Glomerular visceral epithelial cell (primary cell): ENCODE data around the gene SCN8A.
"Not testable (repeated sequence)": the region's sequence is repeated elsewhere in the genome, so short reads cannot be mapped to it uniquely, and the experiment has no call there.

Experiments
- DNase-seq: peaks from one replicate; pipeline ENCODE4 v3.0.0-alpha.2; 2016; ENCODE audit errors: extremely low spot score

The SCN8A gene

DNA sequence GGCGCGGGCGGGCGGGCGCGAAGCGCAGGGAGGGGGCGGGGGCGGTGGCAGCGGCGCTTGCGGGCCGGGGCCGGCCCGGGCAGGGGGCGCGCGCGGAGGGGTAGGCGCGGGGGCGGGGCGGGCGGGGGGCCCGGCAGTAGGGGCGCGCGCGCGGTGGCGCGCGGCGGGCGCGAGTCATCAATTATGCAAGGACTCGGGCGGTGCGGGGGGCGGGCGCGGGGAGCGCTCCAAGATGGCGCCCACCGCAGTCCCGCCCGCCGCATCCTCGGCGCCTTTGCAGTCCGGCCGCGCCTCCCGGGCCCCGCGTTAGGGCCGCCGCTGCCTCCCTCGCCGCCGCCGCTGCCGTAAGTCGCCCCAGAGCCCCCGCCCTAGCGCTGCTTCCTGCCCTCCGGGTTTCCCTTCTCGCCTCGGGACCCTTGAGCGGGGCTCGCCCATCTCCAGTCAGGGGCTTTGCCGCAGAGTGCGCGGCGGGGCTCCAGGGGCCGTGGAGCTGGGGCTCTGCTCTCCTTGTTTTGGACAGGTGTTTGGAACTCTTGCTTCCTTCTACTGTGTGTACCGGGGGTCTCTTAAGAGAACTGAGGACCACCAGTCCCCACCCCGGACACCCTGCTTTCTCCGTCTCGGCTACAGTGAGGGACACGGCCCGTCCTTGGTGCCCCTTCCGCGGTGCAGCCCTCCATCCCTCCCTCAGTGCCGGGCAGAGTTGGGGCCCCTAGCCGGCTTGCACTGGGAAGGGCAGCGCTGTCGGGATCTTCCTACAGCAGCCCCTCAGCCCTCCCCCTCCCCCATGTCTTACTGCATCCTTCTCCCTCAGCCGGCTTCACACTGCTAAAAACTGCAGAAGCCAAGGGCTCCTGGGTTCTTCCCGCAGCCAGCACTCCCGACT lies at the start of gene SCN8A:
Gene SCN8A (plus strand): TSS at position 218 of the 886 bp plus-strand sequence. CDS start 71,585 bp downstream, outside the sequence.
- peak; percentile 70 for DNase-seq

DNA sequence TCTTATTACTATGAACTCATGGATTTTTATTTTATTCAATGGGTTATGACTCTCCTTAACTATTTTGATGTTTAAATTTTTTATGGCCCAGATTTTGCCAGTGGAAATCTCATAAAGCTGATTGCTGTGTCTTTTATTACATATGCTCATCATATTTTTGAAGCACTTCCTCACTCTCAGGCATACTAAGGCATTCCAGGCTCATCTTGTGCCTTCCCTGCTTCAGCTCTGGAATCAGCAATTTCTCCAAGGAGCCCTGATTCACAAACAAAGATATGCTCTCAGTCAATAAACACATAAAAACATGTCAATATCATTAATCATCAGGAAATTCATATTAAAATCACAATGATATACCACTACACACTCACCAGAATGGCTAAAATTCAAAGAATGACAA lies 44.9 kb upstream of the SCN8A start:
- DNase-seq, result no peak

DNA sequence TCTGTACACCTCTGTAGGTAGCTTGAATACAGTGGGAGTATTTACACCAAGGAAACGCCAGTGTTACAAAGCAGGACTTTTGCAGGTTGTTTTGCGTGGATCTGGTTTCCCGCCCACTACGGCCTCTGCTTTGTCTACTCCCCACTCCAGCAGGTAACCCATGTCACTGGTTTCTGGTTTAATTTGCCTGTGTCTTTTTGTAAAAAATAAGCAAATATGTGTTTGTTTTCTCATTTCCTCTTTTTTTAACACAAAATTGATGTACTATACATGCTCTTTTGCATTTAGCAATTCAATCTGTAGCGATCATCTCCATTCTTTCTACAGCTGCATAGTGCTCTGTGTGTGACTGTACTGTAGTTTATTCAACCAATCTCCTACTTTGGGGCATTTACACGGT lies 43.4 kb upstream of the SCN8A start:
- no peak for DNase-seq

DNA sequence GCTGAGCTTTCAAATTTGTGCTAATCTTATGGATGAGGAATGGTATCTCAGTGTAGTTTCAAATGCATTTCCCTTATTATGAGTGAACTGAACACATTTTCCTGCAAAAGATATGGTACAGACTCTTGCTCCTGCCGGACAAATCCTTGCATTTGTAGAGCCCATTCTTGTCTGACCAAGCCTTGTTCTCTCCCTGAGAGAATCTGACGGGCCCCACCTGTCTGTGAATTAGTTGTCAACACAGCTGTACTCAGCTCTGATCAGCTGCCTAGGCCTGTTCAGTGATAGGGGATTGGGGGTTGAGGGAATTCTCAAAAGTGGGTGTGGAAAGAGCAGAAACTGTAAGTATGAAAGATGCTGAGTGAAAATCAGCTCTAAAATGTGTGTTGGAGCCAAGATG lies 42.8 kb upstream of the SCN8A start:
- DNase-seq, result no peak

DNA sequence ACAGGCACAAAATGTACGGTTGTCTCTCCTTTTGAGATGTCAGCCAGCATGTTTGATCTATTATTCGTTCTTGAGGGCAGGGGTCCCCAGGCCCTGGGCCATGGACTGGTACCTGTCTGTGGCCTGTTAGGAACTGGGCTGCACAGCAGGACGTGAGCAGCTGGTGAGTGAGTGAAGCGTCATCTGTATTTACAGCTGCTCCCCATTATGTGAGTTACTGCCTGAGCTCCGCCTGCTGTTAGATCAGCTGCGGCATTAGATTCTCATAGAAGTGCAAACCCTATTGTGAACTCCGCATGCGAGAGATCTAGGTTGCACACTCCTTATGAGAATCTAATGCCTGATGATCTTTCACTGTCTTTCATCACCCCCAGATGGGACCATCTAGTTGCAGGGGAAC lies 41.4 kb upstream of the SCN8A start:
- no peak for DNase-seq

DNA sequence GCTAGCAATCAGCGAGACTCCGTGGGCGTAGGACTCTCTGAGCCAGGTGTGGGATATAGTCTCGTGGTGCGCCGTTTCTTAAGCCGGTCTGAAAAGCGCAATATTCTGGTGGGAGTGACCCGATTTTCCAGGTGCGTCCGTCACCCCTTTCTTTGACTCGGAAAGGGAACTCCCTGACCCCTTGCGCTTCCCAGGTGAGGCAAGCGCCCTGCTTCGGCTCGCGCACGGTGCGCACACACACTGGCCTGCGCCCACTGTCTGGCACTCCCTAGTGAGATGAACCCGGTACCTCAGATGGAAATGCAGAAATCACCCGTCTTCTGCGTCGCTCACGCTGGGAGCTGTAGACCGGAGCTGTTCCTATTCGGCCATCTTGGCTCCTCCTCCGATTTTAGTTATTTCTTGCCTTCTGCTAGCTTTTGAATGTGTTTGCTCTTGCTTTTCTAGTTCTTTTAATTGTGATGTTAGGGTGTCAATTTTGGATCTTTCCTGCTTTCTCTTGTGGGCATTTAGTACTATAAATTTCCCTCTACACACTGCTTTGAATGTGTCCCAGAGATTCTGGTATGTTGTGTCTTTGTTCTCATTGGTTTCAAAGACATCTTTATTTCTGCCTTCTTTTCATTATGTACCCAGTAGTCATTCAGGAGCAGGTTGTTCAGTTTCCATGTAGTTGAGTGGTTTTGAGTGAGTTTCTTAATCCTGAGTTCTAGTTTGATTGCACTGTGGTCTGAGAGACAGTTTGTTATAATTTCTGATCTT lies 22.6 kb upstream of the SCN8A start:
- DNase-seq, result not testable (repeated sequence)

DNA sequence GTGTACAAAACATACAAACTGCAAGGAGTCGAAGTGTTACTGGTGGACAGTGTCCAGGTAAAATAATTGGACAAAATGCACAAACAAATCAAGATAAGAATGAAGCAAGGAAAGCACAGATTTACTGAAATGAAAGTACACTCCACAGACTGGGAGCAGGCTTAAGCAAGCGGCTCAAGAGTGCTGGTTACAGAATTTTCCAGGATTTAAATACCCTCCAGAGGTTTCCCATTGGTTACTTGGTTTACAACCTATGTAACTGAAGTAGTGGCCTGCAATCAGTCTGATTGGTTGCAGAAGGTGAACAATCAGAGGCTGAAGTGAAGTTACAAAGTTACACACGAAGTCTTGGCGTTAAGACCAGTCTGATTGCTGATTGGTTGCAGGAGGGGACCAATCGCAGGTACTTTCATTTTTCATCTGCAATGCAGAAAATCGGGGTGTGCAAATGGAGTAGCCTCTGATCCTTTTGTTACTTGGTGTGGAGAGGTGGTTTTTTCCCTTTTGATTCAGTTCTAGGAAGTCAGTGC lies 11.6 kb upstream of the SCN8A start:
- DNase-seq, result no peak

DNA sequence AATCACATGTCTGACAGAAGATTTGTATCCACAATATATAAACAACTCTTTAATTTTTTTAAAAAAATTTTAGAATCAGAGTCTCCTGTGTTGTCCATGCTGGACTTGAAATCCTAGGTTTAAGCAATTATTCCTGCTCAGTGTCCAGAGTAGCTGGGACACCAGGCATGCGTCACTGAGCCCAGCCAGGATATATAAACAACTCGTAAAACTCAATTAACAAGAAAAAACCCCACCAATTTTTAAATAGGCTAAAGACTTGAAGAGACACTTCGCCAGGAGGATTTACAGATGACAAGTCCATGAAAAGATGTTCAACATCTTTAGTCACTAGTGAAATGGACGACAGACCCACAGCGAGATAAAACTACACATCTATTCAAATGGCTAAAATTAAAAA lies 2.0 kb upstream of the SCN8A start:
- DNase-seq, result no peak

DNA sequence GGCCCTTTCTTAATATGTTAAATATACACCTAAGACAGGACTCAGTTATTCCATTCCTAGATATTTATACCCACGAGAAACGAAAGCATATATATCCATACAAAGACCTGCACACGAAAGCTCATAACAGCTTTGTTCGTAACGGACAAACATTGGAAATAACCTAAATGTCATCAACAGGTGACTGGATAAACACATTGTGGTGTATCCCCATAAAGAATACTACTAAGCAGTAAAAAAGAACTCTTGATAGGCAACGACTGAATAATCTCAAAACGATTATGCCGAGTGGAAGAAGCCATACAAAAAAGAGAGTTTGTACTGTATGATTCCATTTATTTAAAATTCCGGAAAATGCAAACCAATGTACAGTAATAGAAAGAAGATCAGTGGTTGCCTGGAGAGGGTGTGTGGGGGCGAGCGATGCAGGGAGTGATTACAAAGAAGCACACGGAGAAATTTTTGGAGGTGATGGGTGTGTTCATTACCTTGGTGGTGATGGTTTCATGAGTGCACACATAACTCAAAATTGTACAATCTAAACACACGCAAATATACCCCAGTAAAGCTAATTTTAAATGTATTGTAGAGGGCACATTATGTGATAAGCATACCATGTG lies 1.4 kb upstream of the SCN8A start:
- DNase-seq, result no peak

DNA sequence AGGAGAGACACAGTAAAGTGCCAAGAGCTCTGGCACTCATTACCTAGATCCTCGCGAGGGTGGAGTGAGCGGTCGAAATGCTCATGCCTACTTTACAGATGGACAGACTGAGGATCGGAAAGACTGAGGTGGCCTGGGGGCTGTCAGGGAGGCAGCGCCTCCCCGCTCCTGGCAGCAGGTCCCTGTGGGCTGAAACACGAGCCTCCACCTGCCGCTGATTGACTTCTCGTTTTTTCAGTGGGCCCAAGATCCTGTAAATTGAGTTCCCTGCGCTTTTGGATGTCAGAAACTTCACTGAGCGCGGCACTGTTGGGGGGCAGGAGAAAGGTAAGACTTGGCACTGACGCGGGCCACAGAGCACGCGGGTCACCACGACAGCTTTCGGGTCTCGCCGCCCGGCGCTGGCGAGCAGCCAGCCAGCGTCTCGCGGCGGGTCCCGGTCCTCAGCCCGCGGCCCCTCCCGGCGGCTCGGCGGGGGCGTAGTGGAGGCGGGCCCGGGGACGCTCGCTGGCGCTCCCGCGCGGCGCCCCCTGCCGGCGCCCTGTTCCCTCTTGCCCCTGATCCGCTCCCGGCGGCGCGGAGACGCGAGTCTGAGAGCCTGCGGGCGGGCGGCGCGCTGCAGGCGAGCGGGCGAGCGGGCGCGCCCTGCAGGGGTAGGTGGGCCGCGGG lies 552 bp upstream of the SCN8A start:
- DNase-seq, result peak; percentile 83

DNA sequence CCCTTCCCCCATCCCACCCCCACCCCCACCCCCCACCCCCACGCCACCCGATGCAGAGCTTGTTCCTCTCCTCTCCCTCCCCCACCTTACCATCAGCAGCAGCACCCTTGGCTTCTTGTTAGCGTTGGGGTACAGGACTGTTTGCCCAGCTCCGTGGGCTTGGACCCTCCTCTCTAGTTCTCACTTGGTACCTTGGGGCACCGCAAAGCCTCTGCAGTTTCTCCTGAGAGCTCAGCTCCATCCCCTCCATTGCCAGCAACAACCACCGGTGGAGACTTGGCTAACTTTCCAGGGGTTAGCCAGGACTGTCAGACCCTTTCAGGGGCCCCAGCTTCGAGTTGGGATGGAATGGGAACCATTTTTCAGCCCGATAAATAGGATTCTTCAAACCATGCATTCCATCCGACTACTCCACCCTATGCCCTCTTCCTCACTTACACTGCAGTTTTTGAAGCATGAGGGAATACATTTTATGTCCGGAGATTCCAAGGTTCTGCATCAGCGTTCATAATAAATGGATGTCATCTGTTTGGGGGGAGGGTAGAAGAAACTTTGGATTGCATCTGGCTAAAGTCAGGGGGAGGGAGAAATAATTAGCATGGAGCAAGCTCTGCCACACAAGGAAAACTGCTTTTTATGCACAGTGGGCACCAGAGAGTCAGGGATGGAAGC lies 1.1 kb downstream of the SCN8A start:
- peak; percentile 52 for DNase-seq

DNA sequence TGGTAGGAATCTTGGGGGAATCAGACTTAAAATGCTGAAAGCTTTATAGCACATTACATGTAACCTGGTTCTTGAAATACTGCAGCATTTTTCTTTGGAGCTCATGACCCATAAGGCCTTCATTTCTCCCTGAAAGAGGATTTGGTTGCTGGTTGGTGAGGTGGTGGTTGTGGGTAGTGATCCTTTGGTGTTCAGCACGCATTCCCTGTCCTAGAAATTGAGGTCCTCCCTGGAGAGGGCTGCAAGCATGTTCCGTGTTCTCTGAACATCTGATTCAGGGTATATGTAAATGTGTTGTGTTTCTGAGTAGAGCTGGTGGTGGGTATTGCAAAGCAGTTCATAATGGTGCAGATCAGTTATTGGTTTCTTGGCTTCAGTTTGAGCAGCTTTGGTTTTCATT lies 2.0 kb downstream of the SCN8A start:
- no peak for DNase-seq

DNA sequence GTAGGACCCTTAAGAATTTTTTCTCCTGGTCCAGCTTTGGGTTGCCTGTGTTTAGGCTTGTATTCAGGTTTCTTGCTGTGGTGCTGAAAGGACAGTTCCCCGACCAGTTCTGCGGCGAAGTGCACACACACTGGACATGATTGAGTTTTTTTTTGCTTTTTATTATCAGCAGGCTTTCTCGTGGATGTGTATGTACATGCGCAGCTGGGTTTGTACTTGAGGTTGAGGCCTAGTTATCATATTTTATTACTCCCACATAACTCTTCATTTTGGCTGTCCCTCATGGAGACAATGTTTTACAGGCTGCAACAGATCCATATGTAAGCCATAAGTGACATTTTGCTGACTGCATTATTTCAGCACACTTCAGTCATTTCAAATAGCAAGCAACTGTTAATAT lies 2.5 kb downstream of the SCN8A start:
- peak; percentile 28 for DNase-seq

DNA sequence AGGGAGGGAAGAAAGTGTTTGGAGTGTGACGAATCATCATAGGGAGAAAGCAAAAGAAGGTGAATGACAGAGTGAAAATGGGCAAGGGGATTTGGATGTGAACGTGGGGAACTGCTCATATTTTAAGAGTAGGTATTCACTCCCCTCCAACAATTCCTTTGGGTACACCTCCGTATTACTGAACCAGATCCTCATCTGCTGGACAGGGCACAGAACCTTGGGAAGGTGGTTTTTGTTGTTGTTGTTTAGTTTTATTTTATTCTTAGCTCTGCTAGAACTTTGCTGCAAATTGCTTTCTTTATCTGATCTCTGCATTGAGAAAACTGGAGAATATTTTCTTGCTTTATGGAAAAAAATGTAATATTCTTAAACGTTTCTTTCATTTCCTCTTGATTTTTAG lies 7.1 kb downstream of the SCN8A start:
- DNase-seq, result no peak

DNA sequence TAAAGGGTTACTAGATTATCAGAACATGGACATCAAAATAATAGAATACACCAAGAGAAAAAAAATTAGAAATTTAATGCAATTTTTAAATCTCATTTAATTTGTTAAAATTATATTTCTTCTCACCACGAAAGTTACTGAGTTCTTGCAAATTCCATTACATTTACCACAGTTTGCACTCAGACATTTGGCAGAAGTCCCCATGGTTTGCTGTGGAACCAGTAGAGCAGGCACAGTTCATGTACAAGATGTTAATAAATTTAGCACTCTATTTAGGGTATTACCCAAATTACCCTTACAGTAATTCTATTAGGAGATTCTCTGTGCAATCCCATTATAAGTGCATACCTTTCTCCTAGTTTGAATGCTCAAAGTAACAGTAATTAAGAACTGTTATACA lies 9.7 kb downstream of the SCN8A start:
- no peak for DNase-seq

DNA sequence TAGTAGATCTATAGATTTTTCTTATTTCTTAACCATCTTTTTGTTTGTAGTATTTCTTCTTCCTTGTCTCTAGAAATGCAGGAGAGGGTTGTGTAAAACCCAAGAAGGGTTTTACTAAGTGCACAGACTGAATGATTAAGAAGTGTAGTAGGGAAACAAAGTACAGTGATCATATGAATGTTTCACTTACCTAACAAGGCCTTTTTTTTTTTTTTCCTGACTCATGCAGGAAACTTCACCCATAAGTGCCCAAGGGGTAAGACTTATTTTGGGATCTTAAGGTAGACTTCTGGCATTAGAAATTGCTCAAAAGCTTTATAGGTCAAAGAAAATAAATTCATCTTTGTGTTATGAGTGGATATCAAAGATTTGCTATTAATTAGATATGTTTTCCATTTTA lies 10.2 kb downstream of the SCN8A start:
- DNase-seq, result no peak

DNA sequence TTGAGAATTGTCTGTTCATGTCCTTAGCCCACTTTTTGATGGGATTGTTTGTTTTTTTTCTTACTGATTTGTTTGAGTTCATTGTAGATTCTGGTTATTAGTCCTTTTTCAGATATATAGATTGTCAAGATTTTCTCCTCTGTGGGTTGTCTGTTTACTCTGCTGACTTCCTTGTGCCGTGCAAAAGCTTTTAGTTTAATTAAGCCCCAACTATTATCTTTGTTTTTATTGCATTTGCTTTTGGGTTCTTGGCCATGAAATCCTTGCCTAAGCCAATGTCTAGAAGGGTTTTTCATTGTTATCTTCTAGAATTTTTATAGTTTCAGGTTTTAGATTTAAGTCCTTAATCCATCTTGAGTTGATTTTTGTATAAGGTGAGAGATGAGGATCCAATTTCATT lies 14.9 kb downstream of the SCN8A start:
- DNase-seq, result not testable (repeated sequence)

DNA sequence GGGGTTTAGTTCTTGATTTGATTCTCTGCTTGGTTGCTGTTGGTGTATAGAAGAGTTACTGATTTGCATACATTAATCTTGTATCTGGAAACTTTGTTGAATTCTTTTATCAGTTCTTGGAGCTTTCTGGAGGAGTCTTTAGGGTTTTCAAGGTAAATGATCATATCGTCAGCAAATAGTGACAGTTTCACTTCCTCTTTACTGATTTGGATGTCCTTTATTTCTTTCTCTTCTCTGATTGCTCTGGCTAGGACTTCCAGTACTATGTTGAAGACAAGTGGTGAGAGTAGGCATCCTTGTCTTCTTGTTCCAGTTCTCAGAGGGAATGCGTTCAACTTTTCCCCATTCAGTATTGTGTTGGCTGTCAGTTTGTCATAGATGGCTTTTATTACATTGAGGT lies 16.2 kb downstream of the SCN8A start:
- not testable (repeated sequence) for DNase-seq

DNA sequence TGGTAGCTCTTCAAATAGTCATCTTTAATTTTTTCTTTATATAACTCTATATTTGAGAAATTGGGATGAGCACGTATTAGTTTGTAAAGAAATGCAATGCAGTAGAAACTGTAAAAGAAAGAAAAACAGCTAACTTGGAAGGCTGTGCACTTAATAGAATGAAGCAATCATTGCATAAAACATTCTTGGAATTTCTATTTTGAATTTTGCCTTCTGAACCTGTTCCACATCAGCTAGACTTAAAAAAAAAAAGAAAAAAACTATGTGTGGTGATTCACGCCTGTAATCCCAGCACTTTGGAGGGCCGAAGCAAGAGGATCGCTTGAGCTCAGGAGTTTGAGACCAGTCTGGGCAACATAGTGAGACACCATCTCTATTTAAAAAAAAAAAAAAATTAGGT lies 29.4 kb downstream of the SCN8A start:
- peak; percentile 27 for DNase-seq

DNA sequence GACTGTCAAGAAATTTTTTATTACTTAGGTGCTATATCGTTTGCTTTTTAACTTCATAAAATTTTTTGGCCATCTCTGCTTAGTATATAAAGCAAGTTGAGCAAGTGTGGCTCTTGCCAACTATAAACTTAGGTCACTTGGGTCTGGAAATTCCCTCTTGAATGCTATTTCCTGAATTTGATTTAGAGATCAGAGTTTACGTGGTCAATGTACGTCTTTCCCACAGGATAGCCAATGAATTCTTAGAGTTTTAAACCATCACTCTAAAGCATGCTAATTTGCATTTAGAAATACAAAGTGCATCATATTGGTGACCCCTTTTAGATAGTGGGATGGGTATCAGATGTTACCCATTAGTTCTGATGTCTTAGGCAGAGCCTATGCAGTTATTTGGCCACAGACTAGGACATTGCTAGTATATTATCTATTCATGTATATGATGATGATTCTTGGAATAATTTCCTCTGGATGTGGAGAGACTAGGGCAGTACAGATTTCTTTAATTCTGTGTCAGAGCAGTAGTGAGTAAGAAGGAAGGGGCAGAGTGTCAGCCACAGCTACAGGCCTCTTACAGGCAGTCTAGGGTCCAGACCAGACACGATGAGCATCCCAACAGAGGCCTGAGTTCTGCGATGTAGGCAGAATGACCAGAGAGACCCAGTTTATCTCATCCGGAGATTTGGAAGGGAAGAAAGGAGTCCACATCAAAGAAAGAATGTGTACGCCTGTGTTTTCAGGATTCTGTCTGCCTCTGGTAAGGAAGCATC lies 30.3 kb downstream of the SCN8A start:
- DNase-seq, result peak; percentile 18
